ENCODE measurements around the gene GDA. TPM values are rescaled to one million over a fixed set of nuclear protein-coding genes. Genes with fewer than 3 reads are reported as not detected.

The GDA gene
- total RNA-seq, 1 donor from 2014 or later, result 1.2 TPM

GRCh38 chr9:72147676-72148075 is 1.6 kb upstream of the GDA start:
- DNase-seq (ENCODE audit: low read depth), result no peak
- H3K4me3 ChIP-seq (ENCODE audit: low read depth, low read length), result no peak overlapping the region
- no peak for TF ChIP-seq CTCF (conservative IDR thresholded peaks at IDR 0.05; ENCODE audit: low read depth, low read length)

- peak overlapping the region; percentile 99 for H3K4me3 ChIP-seq (ENCODE audit: low read depth, low read length)
- no peak for DNase-seq (ENCODE audit: low read depth)
- no peak for TF ChIP-seq CTCF (conservative IDR thresholded peaks at IDR 0.05; ENCODE audit: low read depth, low read length)
Measured at GRCh38 chr9:72150127-72150526, 887 bp downstream of the GDA start.

GRCh38 chr9:72150661-72151060 is 1.4 kb downstream of the GDA start:
- TF ChIP-seq CTCF (conservative IDR thresholded peaks at IDR 0.05; ENCODE audit: low read depth, low read length), result no peak
- DNase-seq (ENCODE audit: low read depth), result no peak

GRCh38 chr9:72151104-72151503 is 1.9 kb downstream of the GDA start:
- TF ChIP-seq CTCF (conservative IDR thresholded peaks at IDR 0.05; ENCODE audit: low read depth, low read length), result no peak
- H3K4me3 ChIP-seq (ENCODE audit: low read depth, low read length), result peak overlapping the region; percentile 99
- no peak for DNase-seq (ENCODE audit: low read depth)

More at GRCh38 chr9:72150661-72151060, 1.4 kb downstream of the GDA start:
- peak overlapping the region; percentile 99 for H3K4me3 ChIP-seq (ENCODE audit: low read depth, low read length)

GRCh38 chr9:72154468-72155285 is 5.4 kb downstream of the GDA start:
- TF ChIP-seq CTCF (conservative IDR thresholded peaks at IDR 0.05; ENCODE audit: low read depth, low read length), result no peak
- H3K4me3 ChIP-seq (ENCODE audit: low read depth, low read length), result peak overlapping the region; percentile 7
- peak; percentile 97 for DNase-seq (ENCODE audit: low read depth)

- no peak for DNase-seq (ENCODE audit: low read depth)
- peak overlapping the region; percentile 0 for H3K4me3 ChIP-seq (ENCODE audit: low read depth, low read length)
- no peak for TF ChIP-seq CTCF (conservative IDR thresholded peaks at IDR 0.05; ENCODE audit: low read depth, low read length)
Measured at GRCh38 chr9:72155301-72155700, 6.1 kb downstream of the GDA start.

GRCh38 chr9:72156586-72156985 is 7.3 kb downstream of the GDA start:
- H3K4me3 ChIP-seq (ENCODE audit: low read depth, low read length), result no peak overlapping the region
- no peak for DNase-seq (ENCODE audit: low read depth)
- no peak for TF ChIP-seq CTCF (conservative IDR thresholded peaks at IDR 0.05; ENCODE audit: low read depth, low read length)
